ENCODE measurements around the gene GRIPAP1.
A peak's percentile ranks its signal among the peaks of the same experiment; 100 is the strongest.

GRIPAP1 gene

GRCh38 chrX:49019599-49020249 lies 17.7 kb upstream of the GRIPAP1 start:
- POLR2A ChIA-PET: interaction anchor here (0.6 kb wide), 1 partner anchor 19 kb away, joined by 4 read pairs; no protein-coding TSS in a partner anchor
- TF ChIP-seq, protein P1, sequence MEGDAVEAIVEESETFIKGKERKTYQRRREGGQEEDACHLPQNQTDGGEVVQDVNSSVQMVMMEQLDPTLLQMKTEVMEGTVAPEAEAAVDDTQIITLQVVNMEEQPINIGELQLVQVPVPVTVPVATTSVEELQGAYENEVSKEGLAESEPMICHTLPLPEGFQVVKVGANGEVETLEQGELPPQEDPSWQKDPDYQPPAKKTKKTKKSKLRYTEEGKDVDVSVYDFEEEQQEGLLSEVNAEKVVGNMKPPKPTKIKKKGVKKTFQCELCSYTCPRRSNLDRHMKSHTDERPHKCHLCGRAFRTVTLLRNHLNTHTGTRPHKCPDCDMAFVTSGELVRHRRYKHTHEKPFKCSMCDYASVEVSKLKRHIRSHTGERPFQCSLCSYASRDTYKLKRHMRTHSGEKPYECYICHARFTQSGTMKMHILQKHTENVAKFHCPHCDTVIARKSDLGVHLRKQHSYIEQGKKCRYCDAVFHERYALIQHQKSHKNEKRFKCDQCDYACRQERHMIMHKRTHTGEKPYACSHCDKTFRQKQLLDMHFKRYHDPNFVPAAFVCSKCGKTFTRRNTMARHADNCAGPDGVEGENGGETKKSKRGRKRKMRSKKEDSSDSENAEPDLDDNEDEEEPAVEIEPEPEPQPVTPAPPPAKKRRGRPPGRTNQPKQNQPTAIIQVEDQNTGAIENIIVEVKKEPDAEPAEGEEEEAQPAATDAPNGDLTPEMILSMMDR (IDR thresholded peaks at IDR 0.05; ENCODE audit: insufficient read depth, low read length, missing control alignments): no peak
- H3K4me3 ChIP-seq (ENCODE audit: low read depth, low read length): no peak overlapping the region
- no peak for DNase-seq (ENCODE audit: low read depth, low spot score)
- CTCF ChIA-PET: no interaction called here

GRCh38 chrX:49019050-49019449 lies 17.0 kb upstream of the GRIPAP1 start:
- no peak overlapping the region for H3K4me3 ChIP-seq (ENCODE audit: low read depth, low read length)
- DNase-seq (ENCODE audit: low read depth, low spot score): no peak
- POLR2A ChIA-PET: interaction anchor here (0.6 kb wide), 1 partner anchor 19 kb away, joined by 4 read pairs; no protein-coding TSS in a partner anchor
- CTCF ChIA-PET: no interaction called here
- TF ChIP-seq, protein P1 (IDR thresholded peaks at IDR 0.05; ENCODE audit: insufficient read depth, low read length, missing control alignments): no peak

DNA sequence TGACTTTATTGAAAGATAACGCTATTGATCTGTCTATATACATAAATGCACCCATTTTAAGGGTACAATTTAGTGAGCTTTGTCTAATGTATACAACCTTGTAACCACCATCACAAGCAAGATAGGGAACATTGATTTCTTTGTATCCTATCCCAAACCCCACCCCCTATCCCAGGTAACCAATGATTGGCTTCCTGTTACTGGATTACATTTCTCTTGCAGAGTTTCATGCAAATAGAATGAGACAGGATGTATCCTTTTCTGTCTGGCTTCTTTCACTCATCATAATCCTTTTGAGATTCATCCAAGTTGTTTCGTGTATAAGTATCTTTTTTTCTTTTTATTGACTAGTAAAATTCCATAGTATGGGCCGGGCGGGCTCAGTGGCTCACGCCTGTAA lies 1.6 kb upstream of the GRIPAP1 start:
- DNase-seq (ENCODE audit: low read depth, low spot score): no peak
- POLR2A ChIA-PET: no interaction called here
- H3K4me3 ChIP-seq (ENCODE audit: low read depth, low read length): no peak overlapping the region
- CTCF ChIA-PET: no interaction called here
- TF ChIP-seq, protein P1 (IDR thresholded peaks at IDR 0.05; ENCODE audit: insufficient read depth, low read length, missing control alignments): no peak

- ChIA-PET POLR2A (interaction anchor here (0.6 to 1.3 kb wide), 3 partner anchors 24 to 42 kb away, joined by 4 to 8 read pairs (median 4); partner anchors contain the start of gene TFE3), CTCF (interaction anchor here (1.0 kb wide), 1 partner anchor 39 kb away, joined by 3 read pairs; no protein-coding TSS in a partner anchor)
- H3K4me3 ChIP-seq (ENCODE audit: low read depth, low read length): peak overlapping the region; percentile 75
- no peak for DNase-seq (ENCODE audit: low read depth, low spot score)
- TF ChIP-seq, protein P1 (IDR thresholded peaks at IDR 0.05; ENCODE audit: insufficient read depth, low read length, missing control alignments): no peak
Observed at GRCh38 chrX:49001521-49002090, 458 bp downstream of the GRIPAP1 start.

DNA sequence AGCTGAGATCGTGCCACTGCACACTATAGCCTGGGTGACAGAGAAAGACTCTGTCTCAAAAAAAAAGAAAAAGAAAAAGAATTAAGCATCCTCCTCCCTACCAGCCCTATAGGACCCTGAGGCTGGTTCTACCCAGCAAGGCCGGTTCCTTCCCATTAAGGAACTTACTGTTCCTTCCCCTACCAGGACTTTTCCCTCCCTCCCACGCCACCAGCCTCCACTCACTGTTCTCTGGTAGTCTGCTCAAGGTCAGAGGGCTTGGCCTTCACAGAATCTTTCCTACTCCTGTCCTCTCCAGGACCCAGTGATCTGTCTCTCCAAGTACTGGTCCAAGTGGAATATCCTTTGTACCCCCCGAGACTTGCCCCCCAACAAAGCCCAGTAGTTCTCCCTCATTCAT lies 1.4 kb downstream of the GRIPAP1 start:
- ChIA-PET POLR2A (no interaction called here), CTCF (no interaction called here)
- TF ChIP-seq, protein P1 (IDR thresholded peaks at IDR 0.05; ENCODE audit: insufficient read depth, low read length, missing control alignments): no peak
- H3K4me3 ChIP-seq (ENCODE audit: low read depth, low read length): no peak overlapping the region; the same call in 1 of the 2 replicates
- DNase-seq (ENCODE audit: low read depth, low spot score): no peak

DNA sequence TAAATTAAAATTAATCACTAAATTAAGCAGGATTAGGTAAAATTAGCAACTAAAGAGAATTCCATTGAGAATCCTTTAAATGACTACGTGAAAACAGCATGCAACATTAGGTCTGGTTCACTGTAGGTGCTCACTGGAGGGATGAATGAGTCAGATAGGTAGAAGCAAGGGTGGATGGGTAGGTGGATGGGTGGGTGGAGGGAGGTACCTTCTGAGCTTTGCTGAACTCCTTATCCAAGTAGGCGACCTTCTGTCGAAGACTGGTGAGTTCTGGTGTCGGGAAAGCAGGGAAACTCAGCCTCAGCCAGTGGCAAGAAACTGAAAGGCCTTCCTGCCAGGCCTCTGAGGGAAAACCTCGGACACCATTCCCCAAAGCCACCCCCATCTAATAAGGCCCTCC lies 3.0 kb downstream of the GRIPAP1 start:
- POLR2A ChIA-PET: no interaction called here
- TF ChIP-seq, protein P1 (IDR thresholded peaks at IDR 0.05; ENCODE audit: insufficient read depth, low read length, missing control alignments): no peak
- no peak overlapping the region for H3K4me3 ChIP-seq (ENCODE audit: low read depth, low read length)
- CTCF ChIA-PET: no interaction called here
- DNase-seq (ENCODE audit: low read depth, low spot score): no peak

Measured in AG04449 (cell line).